Endothelial cell of umbilical vein (primary cell): ENCODE data around the gene OR5I1. TPM values are rescaled to one million over a fixed set of nuclear protein-coding genes. Genes with fewer than 3 reads are reported as not detected.

ENCODE experiments used
- BruUV-seq: library from RNA; stranded (reverse); fragments of 400-500 nt; replicated peaks from 2 replicates; lab custom pipeline; 2021; lab: Mats Ljungman, UMichigan
- CTCF ChIA-PET: fragments of 300-600, 350-600 bp; sonication (Branson Sonifier 250); formaldehyde crosslinking; loops from one replicate; lab custom pipeline; 2021; ENCODE audit warnings: antibody characterized with exemption, inconsistent platforms; lab: Charles Lee
- POLR2A ChIA-PET: fragments of 300-600, 350-600 bp; sonication (Branson Sonifier 250); formaldehyde crosslinking; loops from one replicate; lab custom pipeline; 2021; ENCODE audit warnings: antibody characterized with exemption, inconsistent platforms; lab: Charles Lee
- DNase-seq: peaks from one replicate; pipeline ENCODE4 v3.0.0-alpha.2; 2011; ENCODE audit warnings: low read depth, low spot score
- FAIRE-seq: peaks from 2 replicates; lab custom pipeline; 2011; peaks lifted over from hg19 to GRCh38; lab: Jason Lieb, UNC
- H2AFZ ChIP-seq: 2 replicates; pipeline ENCODE4 v1.6.0; 2012; ENCODE audit warnings: low read depth, low read length, control low read depth, inconsistent platforms
- H3K27ac ChIP-seq: 2 replicates; pipeline ENCODE4 v1.5.1; 2011; ENCODE audit warnings: low read depth, mild to moderate bottlenecking, control low read depth, low read length, moderate library complexity; ENCODE audit not compliant: insufficient read depth
- H3K27me3 ChIP-seq, 2 experiments: 2 replicates each; pipeline versions ENCODE4 v1.6.0 to v1.6.1; 2011; ENCODE audit warnings: low read length in 2 of 2, mixed read lengths in 1 of 2; ENCODE audit not compliant: control insufficient read depth in 2 of 2, insufficient read depth in 2 of 2
- H3K36me3 ChIP-seq, 2 experiments: 2 replicates in 1 of 2; 3 replicates in 1 of 2; pipeline ENCODE4 v1.5.1; 2011; ENCODE audit warnings: low read length in 2 of 2, mild to moderate bottlenecking in 1 of 2, moderate library complexity in 1 of 2; ENCODE audit not compliant: control insufficient read depth in 2 of 2, insufficient read depth in 2 of 2; ENCODE audit errors: extremely low read depth in 1 of 2
- H3K4me1 ChIP-seq: 3 replicates; pipeline ENCODE4 v1.5.1; 2011; ENCODE audit warnings: mild to moderate bottlenecking, low read length; ENCODE audit not compliant: control insufficient read depth, insufficient read depth; ENCODE audit errors: extremely low read depth
- H3K4me2 ChIP-seq: 2 replicates; pipeline ENCODE4 v1.6.1; 2011; ENCODE audit warnings: low read length, control low read depth, mixed read lengths; ENCODE audit not compliant: insufficient read depth
- H3K4me3 ChIP-seq, 3 experiments: fragments of 200-600 bp in 1 of 3; sonication (generic), shearing (Covaris generic) in 1 of 3; replicated peaks in 1 of 3; 2 replicates each; pipeline ENCODE4 v1.5.1; 2011 to 2016; ENCODE audit warnings: control low read depth in 3 of 3, low read length in 3 of 3, mild to moderate bottlenecking in 2 of 3, inconsistent platforms in 1 of 3, low read depth in 1 of 3, moderate library complexity in 1 of 3; ENCODE audit not compliant: insufficient read depth in 1 of 3
- H3K79me2 ChIP-seq: 2 replicates; pipeline ENCODE4 v1.6.0; 2012; ENCODE audit warnings: low read length, inconsistent platforms; ENCODE audit not compliant: control insufficient read depth, insufficient read depth
- H3K9ac ChIP-seq: replicated peaks from 2 replicates; pipeline ENCODE3; 2011; ENCODE audit warnings: low read length, control low read depth; ENCODE audit not compliant: insufficient read depth; ENCODE audit errors: extremely low read depth
- H3K9me1 ChIP-seq: replicated peaks from 3 replicates; pipeline ENCODE4 v1.6.0; 2011; ENCODE audit warnings: mild to moderate bottlenecking, low read length; ENCODE audit not compliant: control insufficient read depth, insufficient read depth; ENCODE audit errors: extremely low read depth
- H3K9me3 ChIP-seq: replicated peaks from 2 replicates; pipeline ENCODE4 v1.5.1; 2012; ENCODE audit warnings: low read length, inconsistent platforms; ENCODE audit not compliant: control insufficient read depth, insufficient read depth
- H4K20me1 ChIP-seq: replicated peaks from 2 replicates; pipeline ENCODE3; 2011; ENCODE audit warnings: mild to moderate bottlenecking, low read length; ENCODE audit not compliant: control insufficient read depth, insufficient read depth; ENCODE audit errors: extremely low read depth
- EZH2 ChIP-seq: IDR thresholded peaks from 2 replicates; pipeline ENCODE4 v1.6.1; 2012; ENCODE audit warnings: borderline replicate concordance, low read depth, mild to moderate bottlenecking, moderate library complexity, low read length, inconsistent platforms; ENCODE audit not compliant: severe bottlenecking
- FOS ChIP-seq: IDR thresholded peaks from 2 replicates; pipeline ENCODE4 v1.6.1; 2011; ENCODE audit warnings: mild to moderate bottlenecking, low read length, moderate library complexity, borderline replicate concordance; ENCODE audit not compliant: insufficient read depth
- GATA2 ChIP-seq: IDR thresholded peaks from 2 replicates; pipeline ENCODE4 v1.7.0; 2011; ENCODE audit warnings: low read depth, mild to moderate bottlenecking, moderate library complexity, mixed read lengths, low read length; ENCODE audit not compliant: insufficient read length, insufficient read depth
- JUN ChIP-seq: IDR thresholded peaks from 2 replicates; pipeline ENCODE4 v1.6.1; 2011; ENCODE audit warnings: borderline replicate concordance, low read depth; ENCODE audit not compliant: insufficient read length, insufficient read depth
- MAX ChIP-seq: IDR thresholded peaks from 2 replicates; pipeline ENCODE4 v1.6.1; 2011; ENCODE audit not compliant: insufficient read depth, insufficient read length
- MYC ChIP-seq: IDR thresholded peaks from one replicate; pipeline ENCODE4 v1.6.1; 2011; ENCODE audit warnings: mild to moderate bottlenecking, low read depth, low read length
- POLR2A ChIP-seq: IDR thresholded peaks from 2 replicates; pipeline ENCODE4 v1.6.1; 2012; ENCODE audit warnings: low read depth, mild to moderate bottlenecking, control low read depth, low read length
- POLR2AphosphoS5 ChIP-seq: IDR thresholded peaks from 2 replicates; pipeline ENCODE4 v1.6.1; 2012; ENCODE audit warnings: low read depth, mild to moderate bottlenecking, control low read depth, low read length, moderate library complexity; ENCODE audit not compliant: insufficient read depth
- dilution Hi-C: fragments of 300-500 bp; cut with MboI; formaldehyde crosslinking; loops from one replicate; pipeline ENCODE4 v1.15.0; 2019; ENCODE audit warnings: low sequenced_read_pairs; ENCODE audit not compliant: extremely low pct_ligation_motif_present
- intact Hi-C: fragments of 100-400 bp; cut with micrococcal nuclease; formaldehyde crosslinking; loops from one replicate; pipeline ENCODE4 v1.10.0; 2022
- polyA plus RNA-seq, 4 experiments: library from polyadenylated mRNA; depleted of rRNA in 3 of 4; stranded (reverse) in 3 of 4; unstranded in 1 of 4; fragments of >200 nt; gene quantifications; 2 replicates each; pipeline versions ENCODE4 v1.2.1 to v1.2.3, GENCODE V29; 2011 to 2012; ENCODE audit warnings: missing spikeins in 1 of 4
- total RNA-seq: library from RNA; stranded (reverse); gene quantifications from 2 replicates; pipeline ENCODE4 v1.2.3, GENCODE V29; 2021
- TF ChIP-seq, protein P1 (sequence below), 2 donors: IDR thresholded peaks; 1 replicate in 1 of 2; 2 replicates in 1 of 2; pipeline ENCODE4 v1.5.1; 2011; ENCODE audit warnings: low read length in 2 of 2, mild to moderate bottlenecking in 2 of 2, moderate library complexity in 2 of 2, control low read depth in 1 of 2, inconsistent platforms in 1 of 2, low read depth in 1 of 2; ENCODE audit not compliant: insufficient read depth in 1 of 2; ENCODE audit errors: extremely low read depth in 1 of 2

The OR5I1 gene
- total and polyA plus RNA-seq, 2 donors (not counting 3 experiments of a cell fraction or from before 2014, with no cell fraction given), result not detected

- no TSS peak for BruUV-seq
- CTCF ChIA-PET, result no interaction called here
- POLR2A ChIA-PET, result no interaction called here
- Histone ChIP-seq H3K9ac (no peak overlapping the region), H3K36me3 (no peaks in the 10 kb centered on the region), H3K4me1 (no peaks in the 10 kb centered on the region), H3K9me1 (no peaks in the 10 kb centered on the region), H3K9me3 (peaks cover 4% of the 10 kb centered on the region), H3K4me3 (no peak overlapping the region), H3K4me2 (no peak overlapping the region), H2AFZ (no peak overlapping the region), H3K27ac (no peak overlapping the region), H3K79me2 (no peaks in the 10 kb centered on the region), H3K27me3 (no peaks in the 10 kb centered on the region), H4K20me1 (no peaks in the 10 kb centered on the region)
- dilution Hi-C loops (no loop called here), intact Hi-C loops (no loop called here)
- no peak for DNase-seq
- no peak for FAIRE-seq
- no peak for TF ChIP-seq MAX
- no peak for TF ChIP-seq FOS
- TF ChIP-seq EZH2, result no peak
Measured at GRCh38 chr11:55902308-55902707, 33.9 kb downstream of the OR5I1 start.

DNA sequence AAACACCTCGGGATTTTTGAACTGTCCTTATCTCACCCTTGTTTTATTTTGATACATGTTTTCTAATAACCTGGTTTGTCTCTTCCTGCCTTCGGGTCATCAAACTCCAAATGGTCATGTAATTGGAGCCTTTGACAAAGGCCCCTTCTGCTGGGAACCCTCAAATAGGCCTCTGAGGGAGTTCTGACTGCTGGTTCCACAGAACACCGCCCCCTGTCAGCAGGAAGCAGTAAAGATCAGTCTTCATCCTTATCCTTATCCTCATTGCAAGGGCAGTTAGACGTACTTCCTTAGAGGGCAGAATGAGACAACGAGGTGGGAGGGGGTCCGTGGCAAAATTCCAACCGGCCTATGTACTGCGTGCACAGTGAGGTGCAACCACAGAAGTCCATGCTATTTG, 41.0 kb downstream of the OR5I1 start:
- DNase-seq (no peak), FAIRE-seq (no peak)
- no peaks in the 10 kb centered on the region for H3K36me3 ChIP-seq
- H4K20me1 ChIP-seq, result no peaks in the 10 kb centered on the region
- H3K9me3 ChIP-seq, result peaks cover 1% of the 10 kb centered on the region
- no peaks in the 10 kb centered on the region for H3K27me3 ChIP-seq
- H3K9ac ChIP-seq, result no peak overlapping the region
- H2AFZ ChIP-seq, result no peak overlapping the region
- intact Hi-C loops (no loop called here), dilution Hi-C loops (no loop called here)
- H3K4me1 ChIP-seq, result no peaks in the 10 kb centered on the region
- ChIA-PET CTCF (no interaction called here), POLR2A (no interaction called here)
- no peaks in the 10 kb centered on the region for H3K9me1 ChIP-seq
- TF ChIP-seq, protein P1, sequence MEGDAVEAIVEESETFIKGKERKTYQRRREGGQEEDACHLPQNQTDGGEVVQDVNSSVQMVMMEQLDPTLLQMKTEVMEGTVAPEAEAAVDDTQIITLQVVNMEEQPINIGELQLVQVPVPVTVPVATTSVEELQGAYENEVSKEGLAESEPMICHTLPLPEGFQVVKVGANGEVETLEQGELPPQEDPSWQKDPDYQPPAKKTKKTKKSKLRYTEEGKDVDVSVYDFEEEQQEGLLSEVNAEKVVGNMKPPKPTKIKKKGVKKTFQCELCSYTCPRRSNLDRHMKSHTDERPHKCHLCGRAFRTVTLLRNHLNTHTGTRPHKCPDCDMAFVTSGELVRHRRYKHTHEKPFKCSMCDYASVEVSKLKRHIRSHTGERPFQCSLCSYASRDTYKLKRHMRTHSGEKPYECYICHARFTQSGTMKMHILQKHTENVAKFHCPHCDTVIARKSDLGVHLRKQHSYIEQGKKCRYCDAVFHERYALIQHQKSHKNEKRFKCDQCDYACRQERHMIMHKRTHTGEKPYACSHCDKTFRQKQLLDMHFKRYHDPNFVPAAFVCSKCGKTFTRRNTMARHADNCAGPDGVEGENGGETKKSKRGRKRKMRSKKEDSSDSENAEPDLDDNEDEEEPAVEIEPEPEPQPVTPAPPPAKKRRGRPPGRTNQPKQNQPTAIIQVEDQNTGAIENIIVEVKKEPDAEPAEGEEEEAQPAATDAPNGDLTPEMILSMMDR (IDR thresholded peaks at IDR 0.05; ENCODE audit: extremely low read depth in 1 of 2, insufficient read depth in 1 of 2, low read depth in 1 of 2, low read length in 2 of 2), result no peak
- TF ChIP-seq MYC (no peak), EZH2 (no peak), GATA2 (no peak), JUN (no peak), POLR2AphosphoS5 (no peak), POLR2A (no peak), MAX (no peak), FOS (no peak)
- H3K4me2 ChIP-seq, result no peak overlapping the region
- H3K27ac ChIP-seq, result no peak overlapping the region
- H3K4me3 ChIP-seq, result no peak overlapping the region
- H3K79me2 ChIP-seq, result no peaks in the 10 kb centered on the region
- no TSS peak for BruUV-seq
